G401 (cell line): ENCODE measurements around the gene CGB1. TPM values are rescaled to one million over a fixed set of nuclear protein-coding genes. Genes with fewer than 3 reads are reported as not detected.
"Not testable (repeated sequence)": the region's sequence is repeated elsewhere in the genome, so short reads cannot be mapped to it uniquely, and the experiment has no call there.

Source experiments
- DNase-seq: peaks from one replicate; pipeline ENCODE4 v3.0.0-alpha.2; 2015; ENCODE audit warnings: low spot score
- in situ Hi-C: cut with HindIII; loops from 2 replicates; pipeline ENCODE4 v1.10.0; 2016; ENCODE audit warnings: low sequenced_read_pairs, mixed read lengths
- total RNA-seq: library from RNA; depleted of rRNA; stranded (reverse); fragments of >200 nt; shearing (Covaris generic); gene quantifications from 2 replicates; pipeline ENCODE4 v1.2.3, GENCODE V29; 2014

Gene CGB1
- total RNA-seq, 1 experiment from 2014 or later = not detected

DNA sequence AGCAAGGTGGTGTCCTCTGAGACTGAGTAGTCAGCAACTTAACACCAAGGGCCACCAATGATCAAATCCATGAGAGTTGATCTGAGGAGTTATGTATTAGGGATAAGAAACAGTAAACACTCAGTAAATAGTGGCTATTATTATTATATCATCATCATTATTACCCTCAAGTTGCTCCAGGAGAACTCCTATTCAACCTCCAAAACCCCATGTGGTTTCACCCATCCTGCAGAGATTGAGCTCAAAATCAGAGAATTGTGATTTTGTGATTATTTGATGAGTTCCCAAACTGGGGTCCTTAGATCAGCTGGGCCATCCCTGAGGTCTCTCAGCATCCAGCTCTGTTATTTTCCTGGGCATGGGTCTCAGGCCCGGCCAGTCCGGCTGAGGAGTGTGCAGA is 24.3 kb upstream of the CGB1 start:
- DNase-seq = no peak
- in situ Hi-C loops = no loop called here

DNA sequence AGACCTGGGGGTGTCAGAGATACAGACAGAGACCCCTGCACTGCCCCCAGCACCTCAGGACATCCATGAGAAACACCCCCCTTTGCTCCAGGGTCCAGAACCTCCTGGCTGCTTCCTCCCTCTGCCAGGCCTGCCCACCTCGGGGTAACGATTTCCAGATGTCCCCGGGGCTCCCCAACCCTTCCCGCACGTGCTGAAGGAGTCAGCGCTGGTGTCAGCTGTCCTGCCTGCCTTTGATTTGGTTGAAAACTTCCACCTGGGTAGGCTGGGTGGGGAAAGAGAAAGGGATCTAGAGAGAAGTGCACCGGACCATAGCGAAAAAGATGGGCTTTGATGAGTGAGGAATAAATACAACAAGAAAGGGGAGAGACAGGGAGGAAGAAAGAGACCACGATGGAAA is 22.4 kb upstream of the CGB1 start:
- no peak for DNase-seq
- in situ Hi-C loops = no loop called here

DNA sequence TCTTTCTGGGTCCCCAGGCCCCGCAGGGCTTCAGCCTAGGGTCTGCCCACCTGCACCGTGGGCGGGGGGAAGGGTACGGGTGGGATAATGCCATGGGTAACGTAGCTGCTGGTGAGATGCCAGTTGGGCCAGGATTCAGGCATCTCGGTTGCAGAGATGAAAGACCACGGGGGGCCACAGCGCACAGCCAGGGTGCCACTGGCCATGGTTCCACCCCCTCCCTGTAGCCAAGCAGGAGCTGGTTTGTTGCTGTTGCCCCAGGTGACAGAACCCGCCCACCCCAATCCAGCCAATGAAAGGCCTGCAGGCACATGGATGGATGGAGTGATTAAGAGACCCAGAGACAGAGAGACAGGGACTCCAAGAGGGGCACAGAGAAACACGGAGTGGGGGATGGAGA is 21.9 kb upstream of the CGB1 start:
- DNase-seq = peak; percentile 11
- in situ Hi-C loops = no loop called here

GRCh38 chr19:49057636-49058234 is 21.0 kb upstream of the CGB1 start, which contains the start of gene CGB7:
Gene CGB7 (minus strand): TSS chr19:49057749. CDS start chr19:49055375, 2,374 bp downstream.
- peak; percentile 9 for DNase-seq
- in situ Hi-C loops = no loop called here

- not testable (repeated sequence) for DNase-seq
These were observed 20.4 kb upstream of the CGB1 start for GRCh38 chr19:49056902-49057596.

GRCh38 chr19:49056101-49056901 is 19.6 kb upstream of the CGB1 start:
- DNase-seq = no peak
- in situ Hi-C loops = no loop called here

More at GRCh38 chr19:49056902-49057596, 20.4 kb upstream of the CGB1 start:
- in situ Hi-C loops = not testable (repeated sequence)

GRCh38 chr19:49050376-49051033 is 13.8 kb upstream of the CGB1 start:
- DNase-seq, in situ Hi-C loops: not testable (repeated sequence)

- DNase-seq, in situ Hi-C loops: not testable (repeated sequence)
These were observed 13.1 kb upstream of the CGB1 start for GRCh38 chr19:49049834-49050233.

DNA sequence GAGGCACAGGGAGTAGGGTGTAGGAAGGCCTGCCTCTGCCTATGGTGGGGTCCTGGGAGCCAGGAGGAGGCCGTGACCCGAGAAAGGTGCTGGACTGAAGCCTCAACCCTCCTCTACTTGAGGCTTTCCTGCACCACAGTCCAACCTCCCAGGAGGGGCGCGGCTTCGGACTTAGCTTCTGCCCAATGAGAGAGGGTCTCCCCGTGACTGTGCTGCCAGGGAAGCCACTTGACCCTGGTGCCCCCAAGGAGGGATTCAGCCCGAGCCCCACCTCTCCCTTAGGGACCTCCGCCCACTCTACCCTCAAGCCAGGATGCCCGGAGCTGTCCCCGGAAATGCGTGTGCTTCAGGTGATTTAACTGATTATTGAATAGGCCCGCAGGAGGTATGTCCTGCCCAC is 12.3 kb upstream of the CGB1 start, which contains the start of gene CGB8:
TSS of gene CGB8 (minus strand) at position 101 of the 400 bp plus-strand sequence. CDS start 372 bp downstream, outside the sequence.
- in situ Hi-C loops, DNase-seq: not testable (repeated sequence)

GRCh38 chr19:49043548-49043947 is 6.9 kb upstream of the CGB1 start, which contains the start of gene CGB5:
Gene CGB5 (plus strand): TSS chr19:49043848. CDS start chr19:49044210, 362 bp downstream.
- in situ Hi-C loops, DNase-seq: not testable (repeated sequence)

DNA sequence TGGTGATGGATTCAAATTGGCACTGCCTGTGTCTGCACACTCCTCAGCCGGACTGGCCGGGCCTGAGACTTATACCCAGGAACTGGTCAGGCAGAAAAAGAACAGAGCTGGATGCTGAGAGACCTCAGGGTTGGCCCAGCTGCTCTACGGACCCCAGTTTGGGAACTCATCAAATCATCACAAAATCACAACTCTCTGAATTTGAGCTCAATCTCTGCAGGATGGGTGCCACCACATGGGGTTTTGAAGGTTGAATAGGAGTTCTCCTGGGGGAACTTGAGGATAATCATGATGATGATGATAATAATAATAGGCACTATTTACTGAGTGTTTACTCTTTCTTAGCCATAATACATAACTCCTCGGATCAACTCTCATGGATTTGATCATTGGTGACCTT is 6.0 kb upstream of the CGB1 start:
- in situ Hi-C loops = not testable (repeated sequence)

GRCh38 chr19:49042177-49042576 is 5.5 kb upstream of the CGB1 start:
- in situ Hi-C loops = no loop called here
- DNase-seq = no peak

More for the DNA sequence above, 6.0 kb upstream of the CGB1 start:
- not testable (repeated sequence) for DNase-seq

DNA sequence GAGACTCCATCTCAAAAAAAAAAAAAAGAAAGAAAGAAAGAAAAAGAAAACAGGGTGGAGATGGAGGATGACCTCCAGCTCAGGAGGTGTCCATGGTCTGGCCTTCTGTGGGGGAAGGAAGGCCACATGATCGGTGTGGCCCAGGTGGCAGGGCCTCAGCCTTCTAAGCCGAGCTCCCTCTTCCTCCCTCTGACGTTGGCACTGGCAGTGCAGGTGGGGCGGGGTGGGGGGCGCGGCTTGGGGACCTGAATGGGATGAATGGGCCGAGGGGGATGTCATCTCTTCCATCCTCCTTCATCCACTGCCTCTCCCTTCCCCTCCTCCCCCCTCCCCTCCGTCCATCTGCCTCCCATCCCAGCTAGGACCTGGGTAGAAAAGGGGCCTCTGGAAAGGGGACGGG is 3.0 kb upstream of the CGB1 start:
- DNase-seq, in situ Hi-C loops: not testable (repeated sequence)

- in situ Hi-C loops, DNase-seq: not testable (repeated sequence)
These were observed 2.0 kb upstream of the CGB1 start for GRCh38 chr19:49038557-49039276.

GRCh38 chr19:49038111-49038510 is 1.4 kb upstream of the CGB1 start:
- DNase-seq, in situ Hi-C loops: not testable (repeated sequence)

- in situ Hi-C loops, DNase-seq: not testable (repeated sequence)
These were observed 4.9 kb downstream of the CGB1 start, which contains the start of gene CGB2 for GRCh38 chr19:49031642-49032301. Gene CGB2 (plus strand): TSS chr19:49031890. CDS start chr19:49032096, 206 bp downstream.

DNA sequence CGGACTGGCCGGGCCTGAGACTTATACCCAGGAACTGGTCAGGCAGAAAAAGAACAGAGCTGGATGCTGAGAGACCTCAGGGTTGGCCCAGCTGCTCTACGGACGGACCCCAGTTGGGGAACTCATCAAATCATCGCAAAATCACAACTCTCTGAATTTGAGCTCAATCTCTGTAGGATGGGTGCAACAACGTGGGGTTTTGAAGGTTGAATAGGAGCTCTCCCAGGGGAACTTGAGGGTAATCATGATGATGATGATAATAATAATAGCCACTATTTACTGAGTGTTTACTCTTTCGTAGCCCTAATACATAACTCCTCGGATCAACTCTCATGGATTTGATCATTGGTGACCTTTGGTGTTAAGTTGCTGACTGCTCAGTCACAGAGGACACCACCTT is 6.4 kb downstream of the CGB1 start:
- DNase-seq, in situ Hi-C loops: not testable (repeated sequence)

- in situ Hi-C loops, DNase-seq: not testable (repeated sequence)
These were observed 6.9 kb downstream of the CGB1 start for GRCh38 chr19:49029749-49030148.
